ENCODE measurements around the gene DTNB. TPM values are rescaled to one million over a fixed set of nuclear protein-coding genes. Genes with fewer than 3 reads are reported as not detected.

The DTNB gene
- total and polyA plus RNA-seq, 2 donors (not counting 1 experiment from before 2014, with no cell fraction given), result 5.1 to 5.4 TPM

DNA sequence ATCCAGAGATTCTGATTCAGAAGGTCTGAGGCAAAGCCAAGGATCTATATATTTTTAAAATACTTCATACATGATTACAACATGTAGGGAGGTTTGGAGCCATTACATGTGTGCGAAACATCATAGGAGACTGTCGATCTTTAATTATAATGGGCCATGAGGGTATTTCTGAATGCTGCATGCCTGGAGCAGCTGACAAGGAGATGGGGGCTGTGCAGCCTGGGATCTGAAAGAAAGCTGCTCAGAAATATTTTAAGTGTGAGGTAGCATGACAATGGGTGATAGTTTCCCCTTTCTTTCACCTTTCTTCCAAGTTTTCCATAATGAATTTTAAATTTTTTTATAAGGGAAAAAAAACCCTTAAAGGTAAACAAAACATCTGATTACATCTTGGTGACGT, 229.6 kb downstream of the DTNB start:
- Histone ChIP-seq H3K36me3 (ENCODE audit: control insufficient read depth, insufficient read depth, low read length) (no peaks in the 10 kb centered on the region), H3K9ac (ENCODE audit: insufficient read depth, low read length) (no peak overlapping the region), H3K27ac (ENCODE audit: insufficient read depth, low read length) (no peak overlapping the region), H2AFZ (ENCODE audit: low read length) (no peak overlapping the region), H4K20me1 (ENCODE audit: control insufficient read depth, extremely low read depth, insufficient read depth, low read length) (no peaks in the 10 kb centered on the region), H3K4me2 (ENCODE audit: extremely low read depth, insufficient read depth, low read length) (no peak overlapping the region), H3K27me3 (ENCODE audit: control insufficient read depth, insufficient read depth, low read length) (no peaks in the 10 kb centered on the region), H3K79me2 (ENCODE audit: control insufficient read depth, insufficient read depth, low read length) (no peaks in the 10 kb centered on the region), H3K4me3 (replicated peaks in 1 of 4; ENCODE audit: control extremely low read depth in 1 of 4, insufficient read depth in 1 of 4, low read depth in 3 of 4, low read length in 4 of 4) (no peak overlapping the region), H3K9me3 (ENCODE audit: control insufficient read depth, insufficient read depth, low read depth, low read length) (no peaks in the 10 kb centered on the region), H3K4me1 (ENCODE audit: control insufficient read depth, extremely low read depth, insufficient read depth, low read length) (no peaks in the 10 kb centered on the region)
- no peak for DNase-seq (ENCODE audit: low read depth in 2 of 2)
- TF ChIP-seq, protein P1, sequence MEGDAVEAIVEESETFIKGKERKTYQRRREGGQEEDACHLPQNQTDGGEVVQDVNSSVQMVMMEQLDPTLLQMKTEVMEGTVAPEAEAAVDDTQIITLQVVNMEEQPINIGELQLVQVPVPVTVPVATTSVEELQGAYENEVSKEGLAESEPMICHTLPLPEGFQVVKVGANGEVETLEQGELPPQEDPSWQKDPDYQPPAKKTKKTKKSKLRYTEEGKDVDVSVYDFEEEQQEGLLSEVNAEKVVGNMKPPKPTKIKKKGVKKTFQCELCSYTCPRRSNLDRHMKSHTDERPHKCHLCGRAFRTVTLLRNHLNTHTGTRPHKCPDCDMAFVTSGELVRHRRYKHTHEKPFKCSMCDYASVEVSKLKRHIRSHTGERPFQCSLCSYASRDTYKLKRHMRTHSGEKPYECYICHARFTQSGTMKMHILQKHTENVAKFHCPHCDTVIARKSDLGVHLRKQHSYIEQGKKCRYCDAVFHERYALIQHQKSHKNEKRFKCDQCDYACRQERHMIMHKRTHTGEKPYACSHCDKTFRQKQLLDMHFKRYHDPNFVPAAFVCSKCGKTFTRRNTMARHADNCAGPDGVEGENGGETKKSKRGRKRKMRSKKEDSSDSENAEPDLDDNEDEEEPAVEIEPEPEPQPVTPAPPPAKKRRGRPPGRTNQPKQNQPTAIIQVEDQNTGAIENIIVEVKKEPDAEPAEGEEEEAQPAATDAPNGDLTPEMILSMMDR (conservative IDR thresholded peaks at IDR 0.05 in 1 of 2, IDR thresholded peaks at IDR 0.05 in 1 of 2; ENCODE audit: low read depth in 1 of 2, low read length in 2 of 2), result no peak
- TF ChIP-seq EZH2 (IDR thresholded peaks at IDR 0.05; ENCODE audit: low read length, missing control alignments), result no peak

DNA sequence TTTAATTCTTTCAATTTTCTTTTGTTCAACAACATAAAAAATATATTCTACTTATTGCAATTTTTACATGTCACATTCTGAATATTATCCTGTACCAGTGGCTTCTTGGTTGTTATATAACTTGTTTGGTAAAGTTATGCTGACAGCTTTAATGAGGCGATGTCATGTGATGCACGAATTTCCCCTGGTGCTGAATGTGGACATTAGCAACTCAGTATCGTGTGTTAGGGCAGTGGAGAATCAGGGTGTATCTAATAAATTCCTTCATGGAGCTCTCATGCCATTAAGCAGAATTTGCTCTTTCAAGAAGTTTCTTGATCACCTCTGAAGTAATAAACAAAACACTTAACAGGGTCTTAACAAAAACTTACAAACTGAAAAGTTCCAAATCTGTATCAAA, 232.0 kb downstream of the DTNB start:
- TF ChIP-seq, protein P1 (conservative IDR thresholded peaks at IDR 0.05 in 1 of 2, IDR thresholded peaks at IDR 0.05 in 1 of 2; ENCODE audit: low read depth in 1 of 2, low read length in 2 of 2), result no peak
- no peak for TF ChIP-seq EZH2 (IDR thresholded peaks at IDR 0.05; ENCODE audit: low read length, missing control alignments)
- Histone ChIP-seq H3K9me3 (ENCODE audit: control insufficient read depth, insufficient read depth, low read depth, low read length) (no peaks in the 10 kb centered on the region), H2AFZ (ENCODE audit: low read length) (no peak overlapping the region), H3K9ac (ENCODE audit: insufficient read depth, low read length) (no peak overlapping the region), H3K79me2 (ENCODE audit: control insufficient read depth, insufficient read depth, low read length) (no peaks in the 10 kb centered on the region), H3K4me3 (replicated peaks in 1 of 4; ENCODE audit: control extremely low read depth in 1 of 4, insufficient read depth in 1 of 4, low read depth in 3 of 4, low read length in 4 of 4) (no peak overlapping the region), H3K36me3 (ENCODE audit: control insufficient read depth, insufficient read depth, low read length) (no peaks in the 10 kb centered on the region), H3K27ac (ENCODE audit: insufficient read depth, low read length) (no peak overlapping the region), H3K4me2 (ENCODE audit: extremely low read depth, insufficient read depth, low read length) (no peak overlapping the region), H3K4me1 (ENCODE audit: control insufficient read depth, extremely low read depth, insufficient read depth, low read length) (no peaks in the 10 kb centered on the region), H4K20me1 (ENCODE audit: control insufficient read depth, extremely low read depth, insufficient read depth, low read length) (no peaks in the 10 kb centered on the region), H3K27me3 (ENCODE audit: control insufficient read depth, insufficient read depth, low read length) (no peaks in the 10 kb centered on the region)
- DNase-seq (ENCODE audit: low read depth in 2 of 2), result no peak

DNA sequence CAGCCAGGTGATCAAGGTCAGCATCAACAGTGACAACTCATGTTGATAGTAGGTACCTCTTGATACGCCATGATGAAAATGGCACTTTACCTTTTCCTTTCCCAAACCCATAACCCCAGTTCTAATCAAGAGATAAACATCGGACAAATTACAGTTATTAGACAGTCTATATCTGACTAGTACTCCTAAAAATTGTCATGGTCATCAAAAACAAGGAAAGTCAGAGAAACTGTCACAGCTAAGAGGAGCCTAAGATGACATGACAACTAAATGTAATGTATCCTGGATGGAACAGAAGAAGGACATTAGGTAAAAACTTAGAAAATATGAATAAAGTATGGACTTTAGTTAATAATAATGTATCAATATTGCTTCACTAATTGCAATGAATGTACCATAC, 234.6 kb downstream of the DTNB start:
- Histone ChIP-seq H3K79me2 (ENCODE audit: control insufficient read depth, insufficient read depth, low read length) (no peaks in the 10 kb centered on the region), H4K20me1 (ENCODE audit: control insufficient read depth, extremely low read depth, insufficient read depth, low read length) (no peaks in the 10 kb centered on the region), H3K36me3 (ENCODE audit: control insufficient read depth, insufficient read depth, low read length) (no peaks in the 10 kb centered on the region), H3K4me2 (ENCODE audit: extremely low read depth, insufficient read depth, low read length) (no peak overlapping the region), H3K27me3 (ENCODE audit: control insufficient read depth, insufficient read depth, low read length) (no peaks in the 10 kb centered on the region), H3K27ac (ENCODE audit: insufficient read depth, low read length) (no peak overlapping the region), H2AFZ (ENCODE audit: low read length) (no peak overlapping the region), H3K9me3 (ENCODE audit: control insufficient read depth, insufficient read depth, low read depth, low read length) (no peaks in the 10 kb centered on the region), H3K9ac (ENCODE audit: insufficient read depth, low read length) (no peak overlapping the region), H3K4me1 (ENCODE audit: control insufficient read depth, extremely low read depth, insufficient read depth, low read length) (no peaks in the 10 kb centered on the region), H3K4me3 (replicated peaks in 1 of 4; ENCODE audit: control extremely low read depth in 1 of 4, insufficient read depth in 1 of 4, low read depth in 3 of 4, low read length in 4 of 4) (no peak overlapping the region)
- no peak for DNase-seq (ENCODE audit: low read depth in 2 of 2)
- TF ChIP-seq EZH2 (IDR thresholded peaks at IDR 0.05; ENCODE audit: low read length, missing control alignments), result no peak
- TF ChIP-seq, protein P1 (conservative IDR thresholded peaks at IDR 0.05 in 1 of 2, IDR thresholded peaks at IDR 0.05 in 1 of 2; ENCODE audit: low read depth in 1 of 2, low read length in 2 of 2), result no peak

Measured in fibroblast of lung (primary cell).